H9 (cell line): Measurements from ENCODE around the gene PSAPL1. TPM values are rescaled to one million over a fixed set of nuclear protein-coding genes. Genes with fewer than 3 reads are reported as not detected.

Experiments used
- DNase-seq: peaks from one replicate; pipeline ENCODE4 v3.0.0-alpha.2; 2017
- H2AFZ ChIP-seq: one replicate; pipeline ENCODE4 v1.6.1; 2013; ENCODE audit warnings: mild to moderate bottlenecking, low read length, control low read depth, moderate library complexity
- H2AK5ac ChIP-seq: 2 replicates; pipeline ENCODE4 v1.6.1; 2013; ENCODE audit warnings: low read length, control low read depth, mixed read lengths; ENCODE audit not compliant: insufficient read length
- H2BK120ac ChIP-seq: one replicate; pipeline ENCODE4 v1.6.1; 2013; ENCODE audit warnings: low read depth, mild to moderate bottlenecking, low read length, control low read depth, inconsistent platforms; ENCODE audit not compliant: poor library complexity, severe bottlenecking
- H2BK12ac ChIP-seq: 2 replicates; pipeline ENCODE4 v1.6.1; 2013; ENCODE audit warnings: low read length, control low read depth, mixed read lengths, low read depth; ENCODE audit not compliant: insufficient read length
- H2BK15ac ChIP-seq: 2 replicates; pipeline ENCODE4 v1.6.1; 2013; ENCODE audit warnings: low read depth, low read length, control low read depth
- H2BK20ac ChIP-seq: one replicate; pipeline ENCODE4 v1.6.1; 2013; ENCODE audit warnings: low read depth, mild to moderate bottlenecking, low read length, control low read depth, inconsistent platforms; ENCODE audit not compliant: poor library complexity, severe bottlenecking
- H2BK5ac ChIP-seq: 2 replicates; pipeline ENCODE4 v1.6.1; 2013; ENCODE audit warnings: low read length, control low read depth, mixed read lengths; ENCODE audit not compliant: insufficient read length
- H3K14ac ChIP-seq: 2 replicates; pipeline ENCODE4 v1.6.1; 2013; ENCODE audit warnings: low read length, control low read depth; ENCODE audit not compliant: insufficient read depth
- H3K18ac ChIP-seq: 2 replicates; pipeline ENCODE4 v1.6.1; 2013; ENCODE audit warnings: low read depth, mild to moderate bottlenecking, mixed read lengths, low read length, control low read depth; ENCODE audit not compliant: insufficient read length
- H3K23ac ChIP-seq: 2 replicates; pipeline ENCODE4 v1.6.1; 2013; ENCODE audit warnings: low read length, control low read depth, mixed read lengths, low read depth; ENCODE audit not compliant: insufficient read length
- H3K23me2 ChIP-seq: 2 replicates; pipeline ENCODE4 v1.6.1; 2013; ENCODE audit warnings: low read depth, mild to moderate bottlenecking, mixed read lengths, low read length, control low read depth; ENCODE audit not compliant: insufficient read length, poor library complexity, severe bottlenecking
- H3K27ac ChIP-seq: 2 replicates; pipeline ENCODE4 v1.5.1; 2013; ENCODE audit warnings: low read length, control low read depth, mixed read lengths, low read depth; ENCODE audit not compliant: insufficient read length
- H3K27me3 ChIP-seq: 2 replicates; pipeline ENCODE4 v1.6.1; 2013; ENCODE audit warnings: low read length, control low read depth, inconsistent platforms; ENCODE audit not compliant: insufficient read depth
- H3K4ac ChIP-seq: 2 replicates; pipeline ENCODE4 v1.6.1; 2013; ENCODE audit warnings: low read depth, mild to moderate bottlenecking, control low read depth, inconsistent platforms, low read length, moderate library complexity
- H3K4me1 ChIP-seq: 2 replicates; pipeline ENCODE4 v1.6.1; 2013; ENCODE audit warnings: low read length, control low read depth, inconsistent platforms; ENCODE audit not compliant: insufficient read depth
- H3K4me2 ChIP-seq: 2 replicates; pipeline ENCODE4 v1.6.1; 2013; ENCODE audit warnings: low read length, control low read depth, mixed read lengths; ENCODE audit not compliant: insufficient read length, insufficient read depth
- H3K56ac ChIP-seq: 2 replicates; pipeline ENCODE4 v1.6.1; 2013; ENCODE audit warnings: low read depth, mild to moderate bottlenecking, mixed read lengths, low read length, control low read depth; ENCODE audit not compliant: insufficient read length
- H3K79me1 ChIP-seq: 2 replicates; pipeline ENCODE4 v1.6.1; 2013; ENCODE audit warnings: low read depth, mild to moderate bottlenecking, moderate library complexity, low read length, control low read depth, inconsistent platforms; ENCODE audit not compliant: insufficient read depth, poor library complexity, severe bottlenecking
- H3K79me2 ChIP-seq: 2 replicates; pipeline ENCODE4 v1.6.1; 2013; ENCODE audit warnings: low read length, control low read depth, inconsistent platforms; ENCODE audit not compliant: insufficient read depth
- H3K9ac ChIP-seq: 2 replicates; pipeline ENCODE4 v1.6.1; 2013; ENCODE audit warnings: low read length, control low read depth, mixed read lengths; ENCODE audit not compliant: insufficient read length; ENCODE audit errors: extremely low read depth
- H3K9me3 ChIP-seq: one replicate; pipeline ENCODE4 v1.6.1; 2013; ENCODE audit warnings: low read depth, low read length, inconsistent platforms; ENCODE audit not compliant: control insufficient read depth
- H3T11ph ChIP-seq: one replicate; pipeline ENCODE4 v1.6.1; 2013; ENCODE audit warnings: mild to moderate bottlenecking, low read length, control low read depth, inconsistent platforms
- H4K20me1 ChIP-seq: one replicate; pipeline ENCODE4 v1.6.1; 2013; ENCODE audit not compliant: control insufficient read depth, insufficient read length, insufficient read depth
- H4K5ac ChIP-seq: 2 replicates; pipeline ENCODE4 v1.6.1; 2013; ENCODE audit warnings: low read depth, mild to moderate bottlenecking, mixed read lengths, low read length, control low read depth; ENCODE audit not compliant: insufficient read length
- H4K8ac ChIP-seq: replicated peaks from 2 replicates; pipeline ENCODE4 v1.6.1; 2013; ENCODE audit warnings: low read length, control low read depth, mixed read lengths, low read depth; ENCODE audit not compliant: insufficient read length
- H4K91ac ChIP-seq: 2 replicates; pipeline ENCODE4 v1.6.1; 2013; ENCODE audit warnings: low read depth, mild to moderate bottlenecking, moderate library complexity, mixed read lengths, low read length, control low read depth; ENCODE audit not compliant: insufficient read length
- H3K27ac Mint-ChIP-seq, 3 experiments: 2 replicates in 2 of 3; 3 replicates in 1 of 3; pipeline ENCODE4 v1.8.0; 2020 to 2021; ENCODE audit warnings: mixed read lengths in 3 of 3, mild to moderate bottlenecking in 1 of 3, moderate library complexity in 1 of 3
- H3K27me3 Mint-ChIP-seq: 2 replicates; pipeline ENCODE4 v1.8.0; 2021; ENCODE audit warnings: low read depth, mild to moderate bottlenecking, moderate library complexity, mixed read lengths
- H3K36me3 Mint-ChIP-seq, 3 experiments: 2 replicates in 2 of 3; 3 replicates in 1 of 3; pipeline ENCODE4 v1.8.0; 2020 to 2021; ENCODE audit warnings: low read depth in 3 of 3, mixed read lengths in 3 of 3; ENCODE audit not compliant: insufficient read depth in 1 of 3
- H3K4me1 Mint-ChIP-seq, 2 experiments: 2 replicates each; pipeline ENCODE4 v1.8.0; 2020; ENCODE audit warnings: mixed read lengths in 2 of 2
- H3K4me3 Mint-ChIP-seq, 2 experiments: 2 replicates in 1 of 2; 3 replicates in 1 of 2; pipeline ENCODE4 v1.8.0; 2020 to 2021; ENCODE audit warnings: mild to moderate bottlenecking in 2 of 2, mixed read lengths in 2 of 2, moderate library complexity in 1 of 2
- H3K9me3 Mint-ChIP-seq, 2 experiments: 2 replicates in 1 of 2; 3 replicates in 1 of 2; pipeline ENCODE4 v1.8.0; 2020; ENCODE audit warnings: mild to moderate bottlenecking in 2 of 2, mixed read lengths in 2 of 2, moderate library complexity in 1 of 2
- CTCF ChIP-seq: fragments of 200-600 bp; sonication (generic); conservative IDR thresholded peaks from 3 replicates; pipeline ENCODE4 v1.8.0; 2021; ENCODE audit warnings: antibody characterized with exemption, mild to moderate bottlenecking
- WGBS: extraction: QIAGEN DNeasy Blood & Tissue Kit; methylation state at CpG from one replicate; pipeline ENCODE4 v1.1.7; 2013; ENCODE audit warnings: missing lambda C conversion rate, low lambda C conversion rate, mixed read lengths; ENCODE audit not compliant: insufficient read length; ENCODE audit errors: extremely low coverage; 5-methylcytosine and 5-hydroxymethylcytosine counted together
- total RNA-seq: library from RNA; stranded (reverse); gene quantifications from 2 replicates; pipeline ENCODE4 v1.2.1, GENCODE V29; 2021

Gene PSAPL1
- total RNA-seq, 1 experiment from 2014 or later, result 0.04 TPM

GRCh38 chr4:7463566-7464258 lies 29.0 kb upstream of the PSAPL1 start:
- Mint-ChIP-seq H3K4me1 (peaks cover 38 to 43% of the 10 kb centered on the region in 2 experiments), H3K27me3 (no peaks in the 10 kb centered on the region; the same call in 1 of the 2 replicates), H3K4me3 (0 out of 5 replicates have a peak overlapping the region, but pooled peaks of 1 of the 2 experiments have one; percentile 38), H3K27ac (peak overlapping the region in 1 of 3 experiments; percentile 37; a peak in 1 of 7 replicates), H3K36me3 (peaks cover 2 to 6% (median 3%) of the 10 kb centered on the region in 3 experiments; a peak in 3 of 7 replicates), H3K9me3 (peaks cover 12 to 16% of the 10 kb centered on the region in 2 experiments; a peak in 4 of 5 replicates)
- no peak overlapping the region for H3K23ac ChIP-seq
- H3K79me2 ChIP-seq, result no peaks in the 10 kb centered on the region
- no peak overlapping the region for H2BK12ac ChIP-seq
- H2AFZ ChIP-seq, result no peak overlapping the region
- no peak overlapping the region for H3T11ph ChIP-seq
- no peak overlapping the region for H3K4ac ChIP-seq
- no peak overlapping the region for H3K27ac ChIP-seq
- no peak overlapping the region for H4K8ac ChIP-seq
- H3K14ac ChIP-seq, result no peak overlapping the region
- H2BK5ac ChIP-seq, result no peak overlapping the region
- TF ChIP-seq CTCF, result no peak
- H3K9me3 ChIP-seq, result peaks cover 9% of the 10 kb centered on the region
- H3K4me1 ChIP-seq, result peaks cover 4% of the 10 kb centered on the region; the same call in 1 of the 2 replicates
- H2BK20ac ChIP-seq, result no peak overlapping the region
- H2AK5ac ChIP-seq, result no peak overlapping the region
- H2BK15ac ChIP-seq, result no peak overlapping the region
- no CpG with 5 or more reads among the region's 20 CpGs for WGBS
- no peak for DNase-seq
- no peak overlapping the region for H2BK120ac ChIP-seq
- H3K27me3 ChIP-seq, result no peaks in the 10 kb centered on the region
- H3K4me2 ChIP-seq, result no peak overlapping the region
- no peak overlapping the region for H4K91ac ChIP-seq
- H3K23me2 ChIP-seq, result no peaks in the 10 kb centered on the region
- no peaks in the 10 kb centered on the region for H4K20me1 ChIP-seq
- H3K9ac ChIP-seq, result no peak overlapping the region
- no peaks in the 10 kb centered on the region for H3K79me1 ChIP-seq
- no peak overlapping the region for H3K18ac ChIP-seq
- no peak overlapping the region for H4K5ac ChIP-seq
- H3K56ac ChIP-seq, result no peak overlapping the region
